CD4-positive, alpha-beta T cell treated with Interferon gamma for 1 hour (primary cell): ENCODE results near the gene KATNA1.
A peak's percentile ranks its signal among the peaks of the same experiment; 100 is the strongest.
"Not testable (repeated sequence)": the region's sequence is repeated elsewhere in the genome, so short reads cannot be mapped to it uniquely, and the experiment has no call there.

Experiments used
- DNase-seq: peaks from one replicate; pipeline ENCODE4 v3.0.0-alpha.2; 2020

Gene KATNA1

GRCh38 chr6:149648148-149649145 is at the start of gene KATNA1:
TSS of gene KATNA1 (minus strand) at chr6:149648714. CDS start at chr6:149638547, 10,167 bp downstream.
- DNase-seq = peak; percentile 85

DNA sequence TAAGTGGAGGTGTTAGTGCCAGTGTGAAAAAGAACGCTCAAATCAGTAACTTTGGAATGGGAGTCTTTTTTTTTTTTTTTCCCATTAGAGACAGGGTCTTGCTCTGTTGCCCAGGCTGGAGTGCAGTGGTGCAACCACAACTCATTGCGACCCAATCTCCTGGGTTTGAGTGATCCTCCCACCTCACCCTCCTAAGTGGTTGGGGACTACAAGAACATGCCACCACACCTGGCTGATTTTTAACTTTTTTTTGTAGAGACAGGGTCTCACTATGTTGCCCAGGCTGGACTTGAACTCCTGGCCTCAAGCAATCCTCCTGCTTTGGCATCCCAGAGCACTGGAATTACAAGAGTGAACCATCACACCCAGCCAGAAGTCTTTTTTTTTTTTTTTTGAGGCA is 49.7 kb upstream of the KATNA1 start:
- no peak for DNase-seq

GRCh38 chr6:149696901-149697300 is 48.4 kb upstream of the KATNA1 start:
- DNase-seq = no peak

DNA sequence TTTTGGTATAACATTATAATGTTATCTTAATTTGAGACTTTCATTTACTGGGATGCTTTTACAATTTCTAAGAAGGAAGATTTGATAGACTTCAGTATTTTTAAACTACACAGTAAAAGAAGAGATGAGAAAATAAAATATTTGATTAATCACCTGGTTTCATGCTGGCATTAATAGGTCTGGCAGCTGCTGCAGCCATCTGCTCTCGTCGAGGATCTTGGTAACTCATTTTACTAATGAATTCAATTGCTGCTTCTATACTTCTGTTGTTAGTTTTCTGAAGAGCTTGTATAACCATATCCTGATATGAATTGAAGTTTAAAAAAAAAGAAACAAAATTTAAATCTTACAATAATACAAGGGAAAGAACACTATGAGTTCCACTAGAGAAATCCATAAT is 46.4 kb upstream of the KATNA1 start:
- DNase-seq = no peak

DNA sequence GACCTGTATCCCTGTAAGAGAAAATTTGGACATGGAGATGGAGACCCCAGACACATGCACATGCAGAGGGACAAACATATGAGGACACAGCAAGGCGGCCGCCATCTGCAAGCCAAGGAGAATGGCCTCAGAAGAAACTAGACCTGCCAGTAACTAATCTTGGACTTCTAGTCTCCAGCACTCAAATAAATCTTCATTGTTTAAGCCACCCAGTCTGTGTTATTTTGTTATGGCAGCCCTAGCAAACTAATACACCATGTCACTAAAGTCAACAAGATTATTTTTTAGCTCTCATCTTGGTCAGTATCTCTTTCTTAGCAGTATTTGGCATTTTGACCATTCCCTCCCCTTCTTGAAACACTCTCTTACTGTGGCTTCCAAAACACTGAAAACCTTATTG is 42.7 kb upstream of the KATNA1 start:
- DNase-seq = no peak

- DNase-seq = no peak
Observed at GRCh38 chr6:149686230-149686629, 37.7 kb upstream of the KATNA1 start.

- DNase-seq = no peak
Observed at GRCh38 chr6:149683256-149683859, 34.8 kb upstream of the KATNA1 start.

DNA sequence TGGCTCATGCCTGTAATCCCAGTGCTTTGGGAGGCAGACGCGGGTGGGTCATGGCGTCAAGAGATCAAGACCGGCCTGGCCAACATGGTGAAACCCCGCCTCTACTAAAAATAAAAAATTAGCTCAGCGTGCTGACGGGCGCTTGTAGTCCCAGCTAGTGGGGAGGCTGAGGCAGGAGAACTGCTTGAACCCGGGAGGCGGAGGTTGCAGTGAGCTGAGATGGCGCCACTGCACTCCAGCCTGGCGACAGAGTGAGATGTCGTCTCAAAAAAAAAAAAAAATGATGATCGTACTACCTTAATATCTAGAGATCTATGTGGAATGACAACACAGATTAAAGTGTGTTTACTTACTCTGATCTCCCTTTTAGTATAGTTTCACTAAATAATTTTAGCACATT is 33.3 kb upstream of the KATNA1 start:
- DNase-seq = not testable (repeated sequence)

DNA sequence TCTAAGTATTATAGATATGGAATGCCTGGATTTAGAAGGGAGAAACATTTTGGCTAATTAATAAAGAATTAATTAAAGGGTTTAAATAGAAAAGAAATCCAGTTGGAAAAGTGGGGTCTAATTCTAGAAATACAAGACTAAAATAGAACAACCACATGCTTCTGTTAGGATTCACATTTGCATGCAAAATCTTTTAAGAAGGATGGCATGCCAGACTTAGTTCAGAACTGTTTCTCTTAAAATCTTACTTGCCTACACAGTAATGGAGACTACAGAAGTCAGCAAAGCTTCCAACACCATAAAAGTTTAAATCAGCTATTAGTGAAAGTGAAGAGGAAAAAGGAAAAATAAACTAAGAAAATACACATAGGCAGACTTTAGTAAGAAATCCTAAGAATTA is 32.7 kb upstream of the KATNA1 start:
- DNase-seq = no peak

GRCh38 chr6:149680503-149680902 is 32.0 kb upstream of the KATNA1 start:
- DNase-seq = no peak

DNA sequence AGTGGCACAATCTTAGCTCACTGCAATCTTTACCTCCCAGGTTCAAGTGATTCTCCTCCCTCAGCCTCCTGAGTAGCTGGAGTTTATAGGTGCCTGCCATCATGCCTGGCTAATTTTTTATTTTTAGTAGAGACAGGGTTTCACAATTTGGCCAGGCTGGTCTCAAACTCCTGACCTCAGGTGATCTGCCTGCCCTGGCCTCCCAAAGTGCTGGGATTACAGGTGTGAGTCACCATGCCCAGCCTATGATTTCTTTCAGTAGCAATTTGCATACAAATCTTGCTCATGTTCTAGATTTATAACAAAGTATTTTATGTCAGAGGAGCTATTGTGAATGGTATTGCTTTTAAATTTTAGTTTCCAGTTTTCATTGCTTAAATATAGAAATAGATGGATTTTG is 23.8 kb upstream of the KATNA1 start:
- DNase-seq = not testable (repeated sequence)

DNA sequence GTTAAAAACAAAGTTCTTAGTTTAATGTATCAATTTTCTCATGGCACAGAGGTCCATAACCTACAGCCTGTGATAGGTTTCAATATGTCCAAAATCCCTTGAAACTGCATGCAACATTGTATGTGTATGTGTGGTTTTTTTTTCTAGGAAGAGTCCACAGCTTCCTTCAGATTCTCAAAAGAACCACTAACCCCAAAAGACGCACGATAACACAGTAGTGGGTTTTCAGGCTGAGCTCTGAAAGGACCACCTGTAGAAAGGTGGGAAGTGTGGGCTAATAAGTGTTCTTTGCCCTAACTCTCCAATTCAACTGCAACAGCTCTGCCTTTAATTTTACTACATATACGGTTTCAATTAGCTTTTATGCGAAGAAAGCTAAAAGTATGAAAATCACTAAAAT is 11.5 kb upstream of the KATNA1 start:
- DNase-seq = no peak

GRCh38 chr6:149657441-149657840 is 8.9 kb upstream of the KATNA1 start:
- no peak for DNase-seq

- no peak for DNase-seq
Observed at GRCh38 chr6:149651056-149651455, 2.5 kb upstream of the KATNA1 start.

GRCh38 chr6:149646599-149646998 is 1.9 kb downstream of the KATNA1 start:
- DNase-seq = no peak

GRCh38 chr6:149642829-149643580 is 5.5 kb downstream of the KATNA1 start:
- no peak for DNase-seq

DNA sequence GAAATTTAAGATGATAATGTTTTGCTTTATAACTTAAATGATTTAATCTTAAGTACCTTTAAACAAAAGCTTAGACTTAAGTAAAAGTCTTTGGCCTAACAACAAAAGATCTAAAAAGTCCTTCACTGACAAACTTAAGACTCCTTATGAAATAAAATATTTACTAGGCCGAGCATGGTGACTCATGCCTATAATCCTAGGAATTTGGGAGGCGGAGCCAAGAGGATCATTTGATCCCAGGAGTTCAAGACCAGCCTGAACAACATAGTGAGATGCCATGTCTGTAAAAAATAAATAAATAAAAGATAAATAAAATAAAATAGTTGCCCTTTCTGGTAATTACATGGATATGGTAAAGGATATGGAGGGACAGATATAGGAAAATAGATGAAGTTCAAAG is 12.4 kb downstream of the KATNA1 start:
- DNase-seq = no peak

DNA sequence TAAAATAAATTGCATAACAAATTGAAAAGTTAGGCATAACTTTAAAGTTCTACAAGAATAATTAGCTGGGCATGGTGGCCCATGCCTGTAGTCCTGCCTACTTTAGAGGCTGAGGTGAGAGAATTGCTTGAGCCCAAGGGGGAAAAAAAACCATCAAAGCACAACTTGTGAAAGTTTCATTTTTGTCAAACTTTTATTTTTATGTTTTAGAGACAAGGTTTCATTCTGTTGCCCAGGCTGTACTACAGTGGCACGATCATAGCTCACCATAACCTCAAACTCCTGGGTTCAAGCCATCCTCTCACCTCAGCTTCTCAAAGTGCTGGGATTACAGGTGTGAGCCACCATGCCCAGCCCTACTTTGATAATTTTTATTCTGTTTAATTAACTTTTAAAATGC is 14.2 kb downstream of the KATNA1 start:
- no peak for DNase-seq

DNA sequence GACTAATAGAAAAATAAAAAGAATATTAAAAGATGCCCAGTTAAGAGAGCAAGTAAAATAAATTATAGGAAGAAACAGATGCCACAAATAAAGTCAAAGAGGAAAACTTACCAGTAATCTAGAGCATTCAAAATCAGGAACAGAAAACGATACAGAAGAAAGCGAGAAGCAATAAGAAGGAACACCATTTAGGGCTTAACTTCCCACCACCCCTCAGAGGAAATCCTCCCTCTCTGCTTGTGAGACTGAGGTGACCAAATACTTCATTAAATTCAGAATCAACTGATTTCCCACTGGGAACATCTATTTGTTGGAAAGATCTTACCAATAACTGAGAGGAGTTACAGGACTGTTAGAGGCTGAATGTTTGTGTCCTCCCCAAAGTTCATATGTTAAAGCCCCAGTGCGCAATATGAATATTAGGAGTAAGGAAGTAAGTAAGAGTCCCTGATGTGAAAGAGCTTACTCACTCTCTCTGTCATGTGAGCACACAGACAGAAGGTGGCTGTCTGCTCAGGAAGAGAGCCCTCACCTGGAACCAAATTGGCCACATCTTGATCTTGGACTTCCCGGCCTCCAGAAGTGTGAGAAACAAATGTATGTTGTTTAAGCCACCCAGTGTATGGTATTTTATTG is 19.5 kb downstream of the KATNA1 start:
- DNase-seq = no peak

DNA sequence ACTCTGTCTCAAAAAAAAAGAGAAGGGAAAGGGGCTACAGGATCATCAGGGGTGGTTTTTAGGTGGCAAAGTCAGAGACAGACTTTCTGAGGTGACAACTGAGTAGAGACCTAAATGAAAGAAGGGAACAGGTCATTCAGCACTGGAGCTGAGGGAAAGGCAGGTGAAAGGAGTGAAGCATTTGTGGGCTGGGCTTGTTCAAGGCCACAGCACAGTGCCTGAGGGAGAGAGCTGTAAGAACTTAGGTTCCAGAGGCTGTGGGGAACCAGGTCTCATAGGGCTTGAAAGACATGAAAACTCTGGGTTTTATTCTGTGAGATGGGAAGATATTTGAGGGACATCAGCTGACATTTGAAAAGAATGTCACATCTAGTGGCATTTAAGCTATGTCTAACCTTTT is 20.8 kb downstream of the KATNA1 start:
- DNase-seq = no peak

DNA sequence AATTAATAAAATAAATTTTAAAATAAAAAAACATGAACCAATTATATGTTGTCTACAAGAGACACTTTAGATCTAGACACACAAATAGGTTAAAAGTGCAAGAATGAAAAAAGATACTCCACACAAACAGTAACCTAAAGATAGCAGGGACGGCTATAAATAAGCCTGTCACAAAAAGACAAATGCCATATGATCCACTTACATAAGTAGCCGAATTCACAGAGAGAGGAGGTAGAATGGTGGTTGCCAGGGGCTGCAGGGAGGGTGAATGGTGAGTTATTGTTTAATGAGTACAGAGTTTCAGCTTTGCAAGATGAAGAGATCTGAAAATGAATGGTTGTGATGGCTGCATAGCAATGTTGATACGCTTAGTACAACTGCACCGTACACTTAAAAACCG is 32.7 kb downstream of the KATNA1 start:
- no peak for DNase-seq

- no peak for DNase-seq
Observed at GRCh38 chr6:149614337-149614736, 34.2 kb downstream of the KATNA1 start.

GRCh38 chr6:149608381-149608982 is 40.0 kb downstream of the KATNA1 start:
- no peak for DNase-seq
